Keratinocyte (primary cell): ENCODE measurements around the gene OR2J1.
"Not testable (repeated sequence)": the region's sequence is repeated elsewhere in the genome, so short reads cannot be mapped to it uniquely, and the experiment has no call there.

Source experiments
- CTCF ChIP-seq, 3 experiments: IDR thresholded peaks in 1 of 3; conservative IDR thresholded peaks in 1 of 3; optimal IDR thresholded peaks in 1 of 3; 2 replicates in 2 of 3; 3 replicates in 1 of 3; pipeline versions ENCODE3 to v1.5.1; 2011; ENCODE audit warnings: low read length in 3 of 3, mild to moderate bottlenecking in 3 of 3, moderate library complexity in 2 of 3, control low read depth in 1 of 3, inconsistent platforms in 1 of 3; ENCODE audit not compliant: insufficient read depth in 2 of 3; ENCODE audit errors: extremely low read depth in 1 of 3
- EZH2 ChIP-seq: IDR thresholded peaks from one replicate; pipeline ENCODE4 v1.6.1; 2012; ENCODE audit warnings: inconsistent platforms, mild to moderate bottlenecking, low read length, moderate library complexity

- not testable (repeated sequence) for TF ChIP-seq EZH2; CTCF (optimal IDR thresholded peaks at IDR 0.05 in 1 of 3, IDR thresholded peaks at IDR 0.05 in 1 of 3, conservative IDR thresholded peaks at IDR 0.05 in 1 of 3; ENCODE audit: extremely low read depth in 1 of 3, insufficient read depth in 2 of 3, low read length in 3 of 3)
These were observed 50.2 kb downstream of the OR2J1 start for GRCh38 chr6:29149444-29149843.
